Caco-2 (cell line): ENCODE measurements around the gene ACKR1. TPM values are rescaled to one million over a fixed set of nuclear protein-coding genes. Genes with fewer than 3 reads are reported as not detected.

Experiments used
- BruUV-seq: library from RNA; stranded (reverse); fragments of 400-500 nt; replicated peaks from 2 replicates; lab custom pipeline; 2021; lab: Mats Ljungman, UMichigan
- CTCF ChIA-PET: fragments of 300-600 bp; sonication (Branson Sonifier 250); formaldehyde crosslinking; loops from one replicate; lab custom pipeline; 2022; ENCODE audit warnings: antibody characterized with exemption; lab: Charles Lee
- POLR2A ChIA-PET: fragments of 300-600 bp; sonication (Branson Sonifier 250); formaldehyde crosslinking; loops from one replicate; lab custom pipeline; 2022; ENCODE audit warnings: antibody characterized with exemption; lab: Charles Lee
- DNase-seq, 2 experiments: peaks; one replicate each; pipeline versions ENCODE4 v3.0.0 to v3.0.0-alpha.2; 2020 to 2022
- H3K27me3 ChIP-seq: replicated peaks from 2 replicates; pipeline ENCODE4 v1.6.0; 2011; ENCODE audit warnings: low read length; ENCODE audit not compliant: control insufficient read depth, insufficient read depth
- H3K36me3 ChIP-seq: 2 replicates; pipeline ENCODE4 v1.5.1; 2011; ENCODE audit warnings: low read length; ENCODE audit not compliant: control insufficient read depth, insufficient read depth
- H3K4me1 ChIP-seq: fragments of 250-450 bp; sonication (Bioruptor Pico); 2 replicates; pipeline ENCODE4 v1.5.1; 2020; ENCODE audit warnings: mild to moderate bottlenecking
- H3K4me3 ChIP-seq: 2 replicates; pipeline ENCODE4 v1.5.1; 2011; ENCODE audit warnings: low read depth, mild to moderate bottlenecking, control low read depth, low read length
- H3K9me3 ChIP-seq: fragments of 250-450 bp; sonication (Bioruptor Pico); 2 replicates; pipeline ENCODE4 v1.5.1; 2020; ENCODE audit warnings: mild to moderate bottlenecking, moderate library complexity
- H3K27ac Mint-ChIP-seq: one replicate; pipeline ENCODE4 v1.8.0; 2022; ENCODE audit warnings: mixed read lengths; ENCODE audit not compliant: unreplicated experiment
- H3K27me3 Mint-ChIP-seq: one replicate; pipeline ENCODE4 v1.8.0; 2022; ENCODE audit warnings: mixed read lengths; ENCODE audit not compliant: insufficient read depth, unreplicated experiment
- H3K36me3 Mint-ChIP-seq: one replicate; pipeline ENCODE4 v1.8.0; 2022; ENCODE audit warnings: mild to moderate bottlenecking, mixed read lengths; ENCODE audit not compliant: insufficient read depth, unreplicated experiment
- H3K4me1 Mint-ChIP-seq: one replicate; pipeline ENCODE4 v1.8.0; 2022; ENCODE audit warnings: low read depth, mixed read lengths; ENCODE audit not compliant: unreplicated experiment
- H3K4me3 Mint-ChIP-seq: one replicate; pipeline ENCODE4 v1.8.0; 2022; ENCODE audit warnings: mild to moderate bottlenecking, moderate library complexity, mixed read lengths; ENCODE audit not compliant: unreplicated experiment
- H3K9me3 Mint-ChIP-seq: one replicate; pipeline ENCODE4 v1.8.0; 2022; ENCODE audit warnings: mixed read lengths; ENCODE audit not compliant: unreplicated experiment
- CTCF ChIP-seq, 2 experiments: fragments of 200-600 bp in 1 of 2; IDR thresholded peaks; 1 replicate in 1 of 2; 2 replicates in 1 of 2; pipeline versions ENCODE4 v1.5.1 to v1.8.0; 2011 to 2022; ENCODE audit warnings: antibody characterized with exemption in 1 of 2, control low read depth in 1 of 2, inconsistent platforms in 1 of 2, low read depth in 1 of 2, low read length in 1 of 2, mild to moderate bottlenecking in 1 of 2, moderate library complexity in 1 of 2; ENCODE audit not compliant: insufficient read depth in 1 of 2, severe bottlenecking in 1 of 2, unreplicated experiment in 1 of 2
- intact Hi-C: fragments of 100-400 bp; cut with micrococcal nuclease; formaldehyde crosslinking; loops from one replicate; pipeline ENCODE4 v1.10.0; 2022; ENCODE audit not compliant: unreplicated experiment
- total RNA-seq: library from RNA; stranded (reverse); gene quantifications from 2 replicates; pipeline ENCODE4 v1.2.3, GENCODE V29; 2022

ACKR1 gene
- total RNA-seq, 1 experiment from 2014 or later: not detected

- no peak overlapping the region for H3K4me3 ChIP-seq
- ChIA-PET POLR2A (no interaction called here), CTCF (interaction anchor here (1.4 kb wide), 1 partner anchor 11 kb away, joined by 5 read pairs; no protein-coding TSS in a partner anchor)
- Mint-ChIP-seq H3K27me3 (peaks cover 35% of the 10 kb centered on the region), H3K4me3 (no peak overlapping the region), H3K9me3 (no peaks in the 10 kb centered on the region), H3K36me3 (no peaks in the 10 kb centered on the region), H3K4me1 (peaks cover 10% of the 10 kb centered on the region), H3K27ac (no peak overlapping the region)
- TF ChIP-seq CTCF (IDR thresholded peaks at IDR 0.05; ENCODE audit: insufficient read depth in 1 of 2, low read depth in 1 of 2, low read length in 1 of 2, severe bottlenecking in 1 of 2, unreplicated experiment in 1 of 2): no peak
- H3K4me1 ChIP-seq: no peaks in the 10 kb centered on the region
- BruUV-seq: no TSS peak
- intact Hi-C loops: no loop called here
- H3K9me3 ChIP-seq: no peaks in the 10 kb centered on the region
- no peaks in the 10 kb centered on the region for H3K36me3 ChIP-seq
- no peaks in the 10 kb centered on the region for H3K27me3 ChIP-seq
- DNase-seq: no peak
These were observed 4.4 kb downstream of the ACKR1 start for GRCh38 chr1:159209061-159209460.

- DNase-seq: peak; percentile 49 to 63
- Mint-ChIP-seq H3K4me1 (peaks cover 10% of the 10 kb centered on the region), H3K9me3 (no peaks in the 10 kb centered on the region), H3K4me3 (peak overlapping the region; percentile 16), H3K27me3 (peaks cover 22% of the 10 kb centered on the region), H3K27ac (no peak overlapping the region), H3K36me3 (no peaks in the 10 kb centered on the region)
- ChIA-PET CTCF (interaction anchor here (0.6 to 1.6 kb wide), 6 partner anchors 9 to 78 kb away, joined by 3 to 10 read pairs (median 4); no protein-coding TSS in a partner anchor), POLR2A (no interaction called here)
- no peaks in the 10 kb centered on the region for H3K9me3 ChIP-seq
- intact Hi-C loops: loop anchor here (1.0 to 5.0 kb wide), 3 partner anchors 50 to 796 kb away; no protein-coding TSS in a partner anchor
- no peaks in the 10 kb centered on the region for H3K27me3 ChIP-seq
- peak; percentile 88 to 91 for TF ChIP-seq CTCF (IDR thresholded peaks at IDR 0.05; ENCODE audit: insufficient read depth in 1 of 2, low read depth in 1 of 2, low read length in 1 of 2, severe bottlenecking in 1 of 2, unreplicated experiment in 1 of 2)
- H3K4me1 ChIP-seq: no peaks in the 10 kb centered on the region
- H3K36me3 ChIP-seq: no peaks in the 10 kb centered on the region
- no TSS peak for BruUV-seq
- no peak overlapping the region for H3K4me3 ChIP-seq
These were observed 6.9 kb downstream of the ACKR1 start for GRCh38 chr1:159211331-159212136.

- Histone ChIP-seq H3K4me3 (no peak overlapping the region), H3K4me1 (no peaks in the 10 kb centered on the region), H3K36me3 (no peaks in the 10 kb centered on the region), H3K9me3 (no peaks in the 10 kb centered on the region), H3K27me3 (no peaks in the 10 kb centered on the region)
- Mint-ChIP-seq H3K9me3 (no peaks in the 10 kb centered on the region), H3K4me3 (no peak overlapping the region), H3K27me3 (peaks cover 15% of the 10 kb centered on the region), H3K4me1 (peaks cover 10% of the 10 kb centered on the region), H3K27ac (no peak overlapping the region), H3K36me3 (no peaks in the 10 kb centered on the region)
- DNase-seq: no peak
- CTCF ChIA-PET: interaction anchor here (1.1 to 2.4 kb wide), 2 partner anchors 15 to 193 kb away, joined by 3 to 20 read pairs; no protein-coding TSS in a partner anchor
- BruUV-seq: no TSS peak
- POLR2A ChIA-PET: no interaction called here
- TF ChIP-seq CTCF (IDR thresholded peaks at IDR 0.05; ENCODE audit: insufficient read depth in 1 of 2, low read depth in 1 of 2, low read length in 1 of 2, severe bottlenecking in 1 of 2, unreplicated experiment in 1 of 2): no peak
- intact Hi-C loops: loop anchor here (5.0 kb wide), 1 partner anchor 795 kb away; no protein-coding TSS in a partner anchor
These were observed 7.9 kb downstream of the ACKR1 start for GRCh38 chr1:159212596-159212995.
